ENCODE measurements around the gene TASP1. TPM values are rescaled to one million over a fixed set of nuclear protein-coding genes. Genes with fewer than 3 reads are reported as not detected.
"Not testable (repeated sequence)": the region's sequence is repeated elsewhere in the genome, so short reads cannot be mapped to it uniquely, and the experiment has no call there.

TASP1 gene
- total RNA-seq, 1 donor from 2014 or later, result 15.9 TPM

- Mint-ChIP-seq H3K4me3 (ENCODE audit: unreplicated experiment) (no peak overlapping the region), H3K9me3 (ENCODE audit: unreplicated experiment) (peaks cover 6% of the 10 kb centered on the region), H3K4me1 (ENCODE audit: unreplicated experiment) (no peaks in the 10 kb centered on the region), H3K36me3 (ENCODE audit: low read depth, unreplicated experiment) (peaks cover 24% of the 10 kb centered on the region), H3K27ac (ENCODE audit: unreplicated experiment) (no peak overlapping the region), H3K27me3 (ENCODE audit: unreplicated experiment) (peaks cover 2% of the 10 kb centered on the region)
- TF ChIP-seq, protein P1, sequence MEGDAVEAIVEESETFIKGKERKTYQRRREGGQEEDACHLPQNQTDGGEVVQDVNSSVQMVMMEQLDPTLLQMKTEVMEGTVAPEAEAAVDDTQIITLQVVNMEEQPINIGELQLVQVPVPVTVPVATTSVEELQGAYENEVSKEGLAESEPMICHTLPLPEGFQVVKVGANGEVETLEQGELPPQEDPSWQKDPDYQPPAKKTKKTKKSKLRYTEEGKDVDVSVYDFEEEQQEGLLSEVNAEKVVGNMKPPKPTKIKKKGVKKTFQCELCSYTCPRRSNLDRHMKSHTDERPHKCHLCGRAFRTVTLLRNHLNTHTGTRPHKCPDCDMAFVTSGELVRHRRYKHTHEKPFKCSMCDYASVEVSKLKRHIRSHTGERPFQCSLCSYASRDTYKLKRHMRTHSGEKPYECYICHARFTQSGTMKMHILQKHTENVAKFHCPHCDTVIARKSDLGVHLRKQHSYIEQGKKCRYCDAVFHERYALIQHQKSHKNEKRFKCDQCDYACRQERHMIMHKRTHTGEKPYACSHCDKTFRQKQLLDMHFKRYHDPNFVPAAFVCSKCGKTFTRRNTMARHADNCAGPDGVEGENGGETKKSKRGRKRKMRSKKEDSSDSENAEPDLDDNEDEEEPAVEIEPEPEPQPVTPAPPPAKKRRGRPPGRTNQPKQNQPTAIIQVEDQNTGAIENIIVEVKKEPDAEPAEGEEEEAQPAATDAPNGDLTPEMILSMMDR (IDR thresholded peaks at IDR 0.05; ENCODE audit: unreplicated experiment), result no peak
- no peak for DNase-seq (ENCODE audit: low spot score)
These were observed 254.6 kb downstream of the TASP1 start for GRCh38 chr20:13384132-13384531.

DNA sequence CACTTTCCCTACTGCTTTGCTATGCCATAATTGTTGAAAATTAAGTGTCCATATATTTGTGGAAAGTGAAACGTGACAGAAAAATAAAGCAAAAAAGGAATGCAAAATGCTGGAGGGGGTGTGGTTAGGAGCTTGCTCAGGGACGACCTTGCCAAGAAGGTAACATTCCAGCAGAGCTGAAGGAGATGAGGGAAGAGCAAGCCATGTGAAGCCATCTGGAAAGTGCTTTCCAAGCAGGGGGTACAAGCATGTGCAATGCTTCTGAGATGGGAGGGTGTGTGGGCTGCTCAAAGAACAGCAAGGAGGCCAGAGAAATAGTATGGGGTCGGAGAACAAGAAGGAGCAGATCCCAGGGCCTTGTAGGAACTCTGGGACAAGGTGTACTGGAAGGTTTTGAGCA is 255.9 kb downstream of the TASP1 start:
- Mint-ChIP-seq H3K27ac (ENCODE audit: unreplicated experiment) (no peak overlapping the region), H3K36me3 (ENCODE audit: low read depth, unreplicated experiment) (peaks cover 29% of the 10 kb centered on the region), H3K9me3 (ENCODE audit: unreplicated experiment) (peaks cover 6% of the 10 kb centered on the region), H3K27me3 (ENCODE audit: unreplicated experiment) (peaks cover 2% of the 10 kb centered on the region), H3K4me3 (ENCODE audit: unreplicated experiment) (peak overlapping the region; percentile 4), H3K4me1 (ENCODE audit: unreplicated experiment) (no peaks in the 10 kb centered on the region)
- DNase-seq (ENCODE audit: low spot score), result no peak
- TF ChIP-seq, protein P1 (IDR thresholded peaks at IDR 0.05; ENCODE audit: unreplicated experiment), result no peak

DNA sequence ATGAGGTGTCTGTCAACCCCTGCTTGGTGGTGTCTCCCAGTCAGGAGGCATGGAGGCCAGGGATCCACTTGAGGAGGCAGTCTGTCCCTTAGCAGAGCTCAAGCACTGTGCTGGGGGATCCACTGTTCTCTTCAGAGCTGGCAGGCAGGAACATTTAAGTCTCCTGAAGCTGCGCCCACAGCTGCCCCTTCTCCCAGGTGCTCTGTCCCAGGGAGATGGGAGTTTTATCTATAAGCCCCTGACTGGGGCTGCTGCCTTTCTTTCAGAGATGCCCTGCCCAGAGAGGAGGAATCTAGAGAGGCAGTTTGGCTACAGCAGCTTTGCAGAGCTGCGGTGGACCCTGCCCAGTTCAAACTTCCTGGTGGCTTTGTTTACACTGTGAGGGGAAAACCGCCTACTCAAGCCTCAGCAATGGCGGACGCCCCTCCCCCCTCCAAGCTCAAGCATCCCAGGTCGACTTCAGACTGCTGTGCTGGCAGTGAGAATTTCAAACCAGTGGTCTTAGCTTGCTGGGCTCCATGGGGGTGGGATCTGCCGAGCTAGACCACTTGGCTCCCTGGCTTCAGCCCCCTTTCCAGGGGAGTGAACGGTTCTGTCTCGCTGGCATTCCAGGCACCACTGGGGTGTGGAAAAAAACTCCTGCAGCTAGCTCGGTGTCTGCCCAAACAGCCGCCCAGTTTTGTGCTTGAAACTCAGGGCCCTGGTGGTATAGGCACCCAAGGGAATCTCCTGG is 258.1 kb downstream of the TASP1 start:
- H3K27ac Mint-ChIP-seq (ENCODE audit: unreplicated experiment); H3K4me3 Mint-ChIP-seq (ENCODE audit: unreplicated experiment): not testable (repeated sequence)
- peaks cover 30% of the 10 kb centered on the region for H3K36me3 Mint-ChIP-seq (ENCODE audit: low read depth, unreplicated experiment)

DNA sequence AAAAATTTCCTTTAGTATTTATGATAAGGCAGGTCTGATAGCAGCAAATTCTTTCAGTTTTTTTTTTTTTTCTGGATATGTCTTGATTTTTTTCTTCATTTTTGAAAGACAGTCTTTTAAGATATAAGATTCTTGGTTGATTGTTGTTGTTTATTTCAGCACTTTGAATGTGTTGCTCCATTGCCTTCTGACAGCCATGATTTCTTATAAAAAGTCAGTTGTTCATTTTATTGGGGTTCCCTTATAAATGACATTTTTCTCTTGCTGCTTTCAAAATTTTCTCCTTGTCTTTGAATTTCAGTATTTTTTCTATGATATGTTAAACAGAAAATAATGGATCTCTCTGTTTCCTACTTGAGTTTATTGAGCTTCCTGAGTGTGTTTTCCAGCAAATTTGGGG is 265.3 kb downstream of the TASP1 start:
- no peak for DNase-seq (ENCODE audit: low spot score)
- H3K4me3 Mint-ChIP-seq (ENCODE audit: unreplicated experiment), result no peak overlapping the region
- no peak overlapping the region for H3K27ac Mint-ChIP-seq (ENCODE audit: unreplicated experiment)
- H3K36me3 Mint-ChIP-seq (ENCODE audit: low read depth, unreplicated experiment), result peaks cover 10% of the 10 kb centered on the region
- peaks cover 4% of the 10 kb centered on the region for H3K27me3 Mint-ChIP-seq (ENCODE audit: unreplicated experiment)
- TF ChIP-seq, protein P1 (IDR thresholded peaks at IDR 0.05; ENCODE audit: unreplicated experiment), result no peak
- H3K4me1 Mint-ChIP-seq (ENCODE audit: unreplicated experiment), result no peaks in the 10 kb centered on the region
- H3K9me3 Mint-ChIP-seq (ENCODE audit: unreplicated experiment), result peaks cover 5% of the 10 kb centered on the region

More for the DNA sequence above, 258.1 kb downstream of the TASP1 start:
- H3K27me3 Mint-ChIP-seq (ENCODE audit: unreplicated experiment); DNase-seq (ENCODE audit: low spot score); H3K4me1 Mint-ChIP-seq (ENCODE audit: unreplicated experiment): not testable (repeated sequence)
- peaks cover 10% of the 10 kb centered on the region for H3K9me3 Mint-ChIP-seq (ENCODE audit: unreplicated experiment)

GRCh38 chr20:13364278-13365170 is 274.2 kb downstream of the TASP1 start:
- no peaks in the 10 kb centered on the region for H3K9me3 Mint-ChIP-seq (ENCODE audit: unreplicated experiment)
- no peaks in the 10 kb centered on the region for H3K27me3 Mint-ChIP-seq (ENCODE audit: unreplicated experiment)
- no peaks in the 10 kb centered on the region for H3K36me3 Mint-ChIP-seq (ENCODE audit: low read depth, unreplicated experiment)
- H3K4me3 Mint-ChIP-seq (ENCODE audit: unreplicated experiment), result no peak overlapping the region
- H3K27ac Mint-ChIP-seq (ENCODE audit: unreplicated experiment), result no peak overlapping the region
- TF ChIP-seq, protein P1 (IDR thresholded peaks at IDR 0.05; ENCODE audit: unreplicated experiment), result no peak
- DNase-seq (ENCODE audit: low spot score), result no peak
- no peaks in the 10 kb centered on the region for H3K4me1 Mint-ChIP-seq (ENCODE audit: unreplicated experiment)
